ENCODE measurements around the gene GMPPB. TPM values are rescaled to one million over a fixed set of nuclear protein-coding genes. Genes with fewer than 3 reads are reported as not detected.
A peak's percentile ranks its signal among the peaks of the same experiment; 100 is the strongest.
"Not testable (repeated sequence)": the region's sequence is repeated elsewhere in the genome, so short reads cannot be mapped to it uniquely, and the experiment has no call there.

GMPPB gene
- polyA plus RNA-seq, 3 donors, result 14.7 to 17.6 (median 17.6) TPM

GRCh38 chr3:49691481-49691880, 32.3 kb downstream of the GMPPB start:
- H2AFZ ChIP-seq (ENCODE audit: insufficient read depth, low read depth, low read length, poor library complexity, severe bottlenecking); DNase-seq; H3K36me3 ChIP-seq (replicated peaks in 1 of 2; ENCODE audit: control insufficient read depth in 1 of 2, insufficient read depth in 2 of 2, low read length in 2 of 2); H3K4me3 Mint-ChIP-seq; H3K9me3 ChIP-seq (replicated peaks in 1 of 2; ENCODE audit: control insufficient read depth in 1 of 2, insufficient read depth in 1 of 2, low read length in 2 of 2); H3K27ac ChIP-seq (ENCODE audit: low read depth in 1 of 2, low read length in 2 of 2); H3K4me3 ChIP-seq (replicated peaks in 1 of 3; ENCODE audit: low read depth in 2 of 3, low read length in 3 of 3); H3K9ac ChIP-seq (ENCODE audit: insufficient read depth, low read length, poor library complexity, severe bottlenecking); H3K4me2 ChIP-seq (replicated peaks; ENCODE audit: extremely low read depth, low read length, poor library complexity, severe bottlenecking); H3K9me3 Mint-ChIP-seq; intact Hi-C loops (cut with micrococcal nuclease); H3K27ac Mint-ChIP-seq: not testable (repeated sequence)
- Histone ChIP-seq H3K27me3 (ENCODE audit: control insufficient read depth in 2 of 2, insufficient read depth in 2 of 2, low read length in 2 of 2) (peaks cover 0 to 12% of the 10 kb centered on the region in 2 donors), H3K79me2 (ENCODE audit: insufficient read depth, low read length) (peaks cover 30% of the 10 kb centered on the region), H4K20me1 (ENCODE audit: insufficient read depth, low read length) (peaks cover 10% of the 10 kb centered on the region), H3K4me1 (ENCODE audit: control insufficient read depth in 1 of 2, insufficient read depth in 2 of 2, low read length in 2 of 2) (peaks cover 24 to 29% of the 10 kb centered on the region in 2 donors)
- H3K4me1 Mint-ChIP-seq, result peaks cover 31% of the 10 kb centered on the region
- H3K27me3 Mint-ChIP-seq (ENCODE audit: low read depth in 3 of 3), result peaks cover 11 to 16% (median 14%) of the 10 kb centered on the region in 3 donors
- peaks cover 0 to 16% of the 10 kb centered on the region in 2 donors for H3K36me3 Mint-ChIP-seq
- 86% methylated on average over 1 of the region's 3 CpGs for WGBS (ENCODE audit: insufficient coverage)

- H3K9ac ChIP-seq (ENCODE audit: insufficient read depth, low read length, poor library complexity, severe bottlenecking); H3K27ac ChIP-seq (ENCODE audit: low read depth in 1 of 2, low read length in 2 of 2); H3K4me3 ChIP-seq (replicated peaks in 1 of 3; ENCODE audit: low read depth in 2 of 3, low read length in 3 of 3); H3K4me2 ChIP-seq (replicated peaks; ENCODE audit: extremely low read depth, low read length, poor library complexity, severe bottlenecking); H2AFZ ChIP-seq (ENCODE audit: insufficient read depth, low read depth, low read length, poor library complexity, severe bottlenecking); intact Hi-C loops (cut with micrococcal nuclease); H3K27ac Mint-ChIP-seq; H3K9me3 ChIP-seq (replicated peaks in 1 of 2; ENCODE audit: control insufficient read depth in 1 of 2, insufficient read depth in 1 of 2, low read length in 2 of 2); DNase-seq; H3K36me3 ChIP-seq (replicated peaks in 1 of 2; ENCODE audit: control insufficient read depth in 1 of 2, insufficient read depth in 2 of 2, low read length in 2 of 2); H3K9me3 Mint-ChIP-seq: not testable (repeated sequence)
- Mint-ChIP-seq H3K27me3 (ENCODE audit: low read depth in 3 of 3) (peaks cover 17 to 23% (median 21%) of the 10 kb centered on the region in 3 donors), H3K36me3 (peaks cover 0 to 13% of the 10 kb centered on the region in 2 donors), H3K4me3 (peak overlapping the region in 1 of 2 donors; percentile 98), H3K4me1 (peaks cover 34% of the 10 kb centered on the region)
- Histone ChIP-seq H3K79me2 (ENCODE audit: insufficient read depth, low read length) (peaks cover 30% of the 10 kb centered on the region), H4K20me1 (ENCODE audit: insufficient read depth, low read length) (peaks cover 10% of the 10 kb centered on the region), H3K4me1 (ENCODE audit: control insufficient read depth in 1 of 2, insufficient read depth in 2 of 2, low read length in 2 of 2) (peaks cover 27 to 29% of the 10 kb centered on the region in 2 donors), H3K27me3 (ENCODE audit: control insufficient read depth in 2 of 2, insufficient read depth in 2 of 2, low read length in 2 of 2) (peaks cover 0 to 19% of the 10 kb centered on the region in 2 donors)
- 100% methylated on average over 3 of the region's 3 CpGs for WGBS (ENCODE audit: insufficient coverage)
Measured at GRCh38 chr3:49690856-49691255, 32.9 kb downstream of the GMPPB start.

GRCh38 chr3:49689908-49690624, 33.7 kb downstream of the GMPPB start:
- peaks cover 30% of the 10 kb centered on the region for H3K79me2 ChIP-seq (ENCODE audit: insufficient read depth, low read length)
- H3K4me3 ChIP-seq (replicated peaks in 1 of 3; ENCODE audit: low read depth in 2 of 3, low read length in 3 of 3), result peak overlapping the region; percentile 63 to 97 (median 76)
- H4K20me1 ChIP-seq (ENCODE audit: insufficient read depth, low read length); H3K36me3 ChIP-seq (replicated peaks in 1 of 2; ENCODE audit: control insufficient read depth in 1 of 2, insufficient read depth in 2 of 2, low read length in 2 of 2); DNase-seq; H3K9me3 Mint-ChIP-seq; H3K9me3 ChIP-seq (replicated peaks in 1 of 2; ENCODE audit: control insufficient read depth in 1 of 2, insufficient read depth in 1 of 2, low read length in 2 of 2); intact Hi-C loops (cut with micrococcal nuclease): not testable (repeated sequence)
- peak overlapping the region; percentile 86 for H3K4me2 ChIP-seq (replicated peaks; ENCODE audit: extremely low read depth, low read length, poor library complexity, severe bottlenecking)
- peak overlapping the region in 1 of 2 donors; percentile 85 for H3K27ac ChIP-seq (ENCODE audit: low read depth in 1 of 2, low read length in 2 of 2)
- Mint-ChIP-seq H3K36me3 (peaks cover 5 to 18% of the 10 kb centered on the region in 2 donors), H3K27me3 (ENCODE audit: low read depth in 3 of 3) (peaks cover 23 to 31% (median 29%) of the 10 kb centered on the region in 3 donors), H3K4me1 (peaks cover 38% of the 10 kb centered on the region), H3K4me3 (peak overlapping the region; percentile 96 to 98), H3K27ac (peak overlapping the region; percentile 79 to 96 (median 85))
- H3K9ac ChIP-seq (ENCODE audit: insufficient read depth, low read length, poor library complexity, severe bottlenecking), result peak overlapping the region; percentile 90
- H3K27me3 ChIP-seq (ENCODE audit: control insufficient read depth in 2 of 2, insufficient read depth in 2 of 2, low read length in 2 of 2), result peaks cover 0 to 24% of the 10 kb centered on the region in 2 donors
- H3K4me1 ChIP-seq (ENCODE audit: control insufficient read depth in 1 of 2, insufficient read depth in 2 of 2, low read length in 2 of 2), result peaks cover 27 to 29% of the 10 kb centered on the region in 2 donors
- WGBS (ENCODE audit: insufficient coverage), result 12% methylated on average over 10 of the region's 16 CpGs
- peak overlapping the region; percentile 97 for H2AFZ ChIP-seq (ENCODE audit: insufficient read depth, low read depth, low read length, poor library complexity, severe bottlenecking)

Measured in CD14-positive monocyte (primary cell).